ENCODE measurements around the gene SMARCAD1. TPM values are rescaled to one million over a fixed set of nuclear protein-coding genes. Genes with fewer than 3 reads are reported as not detected.

SMARCAD1 gene
- polyA plus RNA-seq, 2 of the 4 experiments (the other 2 are of a cell fraction) = 15.9 to 35.7 TPM

- Histone ChIP-seq H3K27ac (no peak overlapping the region), H3K4me3 (no peak overlapping the region), H3K9me3 (no peaks in the 10 kb centered on the region), H3K4me1 (peaks cover 9% of the 10 kb centered on the region; the same call in 1 of the 3 replicates), H3K4me2 (no peak overlapping the region)
- POLR2A ChIA-PET = no interaction called here
- CTCF ChIA-PET = interaction anchor here (0.8 to 5.0 kb wide), 6 partner anchors 28 to 110 kb away, joined by 3 to 18 read pairs (median 4); no protein-coding TSS in a partner anchor
- no peak for TF ChIP-seq HEYL (CRISPR knock-in tag; IDR thresholded peaks at IDR 0.05)
- no peak for TF ChIP-seq RNF2 (IDR thresholded peaks at IDR 0.05; ENCODE audit: borderline replicate concordance, low read depth)
- peak; percentile 82 for TF ChIP-seq CTCF (IDR thresholded peaks at IDR 0.05)
- TF ChIP-seq JUNB (IDR thresholded peaks at IDR 0.05) = no peak
- no peak for TF ChIP-seq MAX (IDR thresholded peaks at IDR 0.05)
- TF ChIP-seq ZNF302 (CRISPR knock-in tag; IDR thresholded peaks at IDR 0.05) = no peak
- TF ChIP-seq SMC3 (IDR thresholded peaks at IDR 0.05) = peak; percentile 67
- peak; percentile 75 to 78 for TF ChIP-seq RAD21 (conservative IDR thresholded peaks at IDR 0.05 in 1 of 2, IDR thresholded peaks at IDR 0.05 in 1 of 2)
- TF ChIP-seq ELK1 (IDR thresholded peaks at IDR 0.05; ENCODE audit: low read depth, low read length) = no peak
- no peak for TF ChIP-seq RFX5 (IDR thresholded peaks at IDR 0.05)
- no peak for TF ChIP-seq FOSL2 (IDR thresholded peaks at IDR 0.05)
- TF ChIP-seq FOSL2 (CRISPR knock-in tag; IDR thresholded peaks at IDR 0.05) = no peak
- FAIRE-seq (no peak), DNase-seq (ENCODE audit: low read depth in 1 of 2, low spot score in 1 of 2) (peak; percentile 18 to 38), ATAC-seq (peak; percentile 59 to 75; a peak in 3 of 6 replicates)
- WGBS (ENCODE audit: missing lambda C conversion rate) = 42% methylated on average over 2 of the region's 2 CpGs
Observed at GRCh38 chr4:94304365-94304971, 96.8 kb downstream of the SMARCAD1 start.

- no peak overlapping the region for H3K4me2 ChIP-seq
- FAIRE-seq = no peak
- no peak overlapping the region for H3K27ac ChIP-seq
- CTCF ChIA-PET = interaction anchor here (0.8 to 5.0 kb wide), 6 partner anchors 78 to 316 kb away, joined by 3 to 18 read pairs (median 4); no protein-coding TSS in a partner anchor
- no peak overlapping the region for H3K4me3 ChIP-seq
- no peak for DNase-seq (ENCODE audit: low read depth in 1 of 2, low spot score in 1 of 2)
- ATAC-seq = no peak
- 63% methylated on average over 5 of the region's 5 CpGs for WGBS (ENCODE audit: missing lambda C conversion rate)
- H3K9me3 ChIP-seq = no peaks in the 10 kb centered on the region
- no peak for TF ChIP-seq JUNB (IDR thresholded peaks at IDR 0.05)
- TF ChIP-seq KDM1A (IDR thresholded peaks at IDR 0.05; ENCODE audit: low read depth) = no peak
- no peak for TF ChIP-seq FOSL2 (IDR thresholded peaks at IDR 0.05)
- no peak for TF ChIP-seq FOSL2 (CRISPR knock-in tag; IDR thresholded peaks at IDR 0.05)
- TF ChIP-seq SMC3 (IDR thresholded peaks at IDR 0.05) = no peak
- no peak for TF ChIP-seq EHF (CRISPR knock-in tag; IDR thresholded peaks at IDR 0.05)
- TF ChIP-seq NPAS2 (CRISPR knock-in tag; IDR thresholded peaks at IDR 0.05; ENCODE audit: borderline replicate concordance) = no peak
- TF ChIP-seq USF2 (IDR thresholded peaks at IDR 0.05) = no peak
- TF ChIP-seq CHD4 (IDR thresholded peaks at IDR 0.05; ENCODE audit: borderline replicate concordance) = no peak
- TF ChIP-seq HDAC2 (IDR thresholded peaks at IDR 0.05) = no peak
- no peak for TF ChIP-seq RFX5 (IDR thresholded peaks at IDR 0.05)
- TF ChIP-seq FOSB (CRISPR knock-in tag; IDR thresholded peaks at IDR 0.05) = no peak
- no peak for TF ChIP-seq RARB (CRISPR knock-in tag; IDR thresholded peaks at IDR 0.05)
- TF ChIP-seq RAD21 (conservative IDR thresholded peaks at IDR 0.05 in 1 of 2, IDR thresholded peaks at IDR 0.05 in 1 of 2) = no peak
- no peak for TF ChIP-seq MAZ (IDR thresholded peaks at IDR 0.05; ENCODE audit: borderline replicate concordance, low read depth, low read length)
- no peak for TF ChIP-seq RCOR1 (IDR thresholded peaks at IDR 0.05; ENCODE audit: low read depth, low read length)
- H3K4me1 ChIP-seq = peaks cover 9% of the 10 kb centered on the region; the same call in 1 of the 3 replicates
- POLR2A ChIA-PET = no interaction called here
Observed at GRCh38 chr4:94305466-94306225, 98.0 kb downstream of the SMARCAD1 start.

All from A549 (cell line).